K562 (cell line): Measurements from ENCODE around the gene PBXIP1. TPM values are rescaled to one million over a fixed set of nuclear protein-coding genes. Genes with fewer than 3 reads are reported as not detected.

ENCODE experiments used
- ATAC-seq: fragments of 200-7000 bp; cut with Tn5 transposase; 3 replicates; pipeline ENCODE4 v1.9.1; 2020; ENCODE audit warnings: moderate library complexity
- Bru-seq: library from RNA; stranded (reverse); fragments of 400-500 nt; gene quantifications from one replicate; lab custom pipeline; 2021; lab: Mats Ljungman, UMichigan
- BruChase-seq, 2 experiments: library from RNA; stranded (reverse); fragments of 400-500 nt; gene quantifications; one replicate each; lab custom pipeline; 2021; lab: Mats Ljungman, UMichigan
- BruUV-seq: library from RNA; stranded (reverse); fragments of 400-500 nt; replicated peaks from 2 replicates; lab custom pipeline; 2021; lab: Mats Ljungman, UMichigan
- CTCF ChIA-PET: fragments of 300-600 bp; formaldehyde crosslinking; extraction: SDS; loops from one replicate; lab custom pipeline; 2021; ENCODE audit warnings: low intra/inter-chr PET ratio; lab: Yijun Ruan, JAX
- POLR2A ChIA-PET: fragments of 300-600, 350-650 bp; sonication (Branson Sonifier 250); formaldehyde crosslinking; extraction: SDS; loops from one replicate; lab custom pipeline; 2021; ENCODE audit warnings: antibody characterized with exemption, inconsistent platforms; lab: Yijun Ruan, JAX
- DNase-seq, 4 experiments: peaks; one replicate each; pipeline versions ENCODE4 v3.0.0 to v3.0.0-alpha.2; 2011 to 2018; ENCODE audit warnings: low spot score in 3 of 4, mixed read lengths in 3 of 4; ENCODE audit errors: extremely low read depth in 1 of 4
- FAIRE-seq: peaks from 2 replicates; lab custom pipeline; 2011; peaks lifted over from hg19 to GRCh38; lab: Jason Lieb, UNC
- H2AFZ ChIP-seq: 2 replicates; pipeline ENCODE4 v1.6.0; 2011; ENCODE audit warnings: low read depth, low read length, control low read depth, inconsistent platforms
- H3K27ac ChIP-seq: fragments of 200-600 bp; 3 replicates; pipeline ENCODE4 v1.8.0; 2011; ENCODE audit warnings: low read depth, mild to moderate bottlenecking, control low read depth, inconsistent platforms, low read length, moderate library complexity, mixed read lengths; ENCODE audit errors: extremely low read depth
- H3K27me3 ChIP-seq, 2 experiments: fragments of 300-600 bp in 1 of 2; 2 replicates in 1 of 2; 3 replicates in 1 of 2; pipeline versions ENCODE4 v1.6.0 to v1.8.0; 2011; ENCODE audit warnings: inconsistent platforms in 2 of 2, low read length in 2 of 2, mild to moderate bottlenecking in 1 of 2, mixed read lengths in 1 of 2, moderate library complexity in 1 of 2; ENCODE audit not compliant: control insufficient read depth in 2 of 2, insufficient read depth in 2 of 2
- H3K36me3 ChIP-seq: fragments of 300-600 bp; 3 replicates; pipeline ENCODE4 v1.8.0; 2011; ENCODE audit warnings: mild to moderate bottlenecking, low read length, inconsistent platforms; ENCODE audit not compliant: control insufficient read depth, insufficient read depth
- H3K4me1 ChIP-seq, 2 experiments: fragments of 200-600 bp in 1 of 2; replicated peaks in 1 of 2; 2 replicates in 1 of 2; 3 replicates in 1 of 2; pipeline versions ENCODE4 v1.5.1 to v1.8.0; 2011; ENCODE audit warnings: inconsistent platforms in 2 of 2, low read length in 2 of 2, mild to moderate bottlenecking in 1 of 2, mixed read lengths in 1 of 2, moderate library complexity in 1 of 2; ENCODE audit not compliant: control insufficient read depth in 2 of 2, insufficient read depth in 2 of 2
- H3K4me2 ChIP-seq: 2 replicates; pipeline ENCODE4 v1.6.1; 2011; ENCODE audit warnings: low read length, control low read depth, inconsistent platforms, mixed read lengths; ENCODE audit not compliant: insufficient read depth
- H3K4me3 ChIP-seq: fragments of 200-600 bp; sonication (generic), shearing (Covaris generic); 2 replicates; pipeline ENCODE4 v1.5.1; 2016; ENCODE audit warnings: control low read depth, inconsistent platforms
- H3K79me2 ChIP-seq: fragments of 200-600 bp; 3 replicates; pipeline ENCODE4 v1.8.0; 2011; ENCODE audit warnings: low read length, inconsistent platforms; ENCODE audit not compliant: control insufficient read depth, insufficient read depth
- H3K9ac ChIP-seq, 2 experiments: 2 replicates each; pipeline versions ENCODE4 v1.6.0 to v1.6.1; 2011; ENCODE audit warnings: low read depth in 2 of 2, low read length in 2 of 2, control low read depth in 1 of 2, inconsistent platforms in 1 of 2, mild to moderate bottlenecking in 1 of 2, mixed read lengths in 1 of 2; ENCODE audit not compliant: insufficient read depth in 1 of 2
- H3K9me1 ChIP-seq: one replicate; pipeline ENCODE4 v1.6.0; 2011; ENCODE audit warnings: inconsistent platforms, mild to moderate bottlenecking, low read length, moderate library complexity; ENCODE audit not compliant: control insufficient read depth, insufficient read depth
- H3K9me3 ChIP-seq: replicated peaks from 2 replicates; pipeline ENCODE4 v1.5.1; 2011; ENCODE audit warnings: low read depth, low read length, inconsistent platforms; ENCODE audit not compliant: control insufficient read depth, insufficient read depth
- H4K20me1 ChIP-seq: replicated peaks from 2 replicates; pipeline ENCODE4 v1.6.1; 2011; ENCODE audit warnings: low read length, inconsistent platforms, mixed read lengths; ENCODE audit not compliant: control insufficient read depth, insufficient read depth
- BACH1 ChIP-seq: fragments of 200-800 bp; sonication (Bioruptor generic); IDR thresholded peaks from 2 replicates; pipeline ENCODE4 v1.6.1; 2016; ENCODE audit warnings: missing genetic modification characterization, missing compliant biosample characterization
- ELF1 ChIP-seq: fragments of 200-800 bp; sonication (Bioruptor generic); IDR thresholded peaks from 2 replicates; pipeline ENCODE4 v1.6.1; 2016; ENCODE audit warnings: missing genetic modification characterization, missing compliant biosample characterization
- NFYB ChIP-seq: IDR thresholded peaks from 2 replicates; pipeline ENCODE4 v1.6.1; 2011; ENCODE audit warnings: mild to moderate bottlenecking, moderate library complexity; ENCODE audit not compliant: insufficient read length; ENCODE audit errors: extremely low read depth
- NR3C1 ChIP-seq: sonication (generic); formaldehyde crosslinking; IDR thresholded peaks from 2 replicates; pipeline ENCODE4 v1.8.1; 2022; ENCODE audit warnings: missing genetic modification reagents
- PHF21A ChIP-seq: fragments of 450-650 bp; IDR thresholded peaks from 2 replicates; pipeline ENCODE4 v1.6.1; 2017; ENCODE audit warnings: low read depth, borderline replicate concordance
- SP1 ChIP-seq: sonication (generic); formaldehyde crosslinking; IDR thresholded peaks from 2 replicates; pipeline ENCODE4 v1.8.1; 2022; ENCODE audit warnings: mild to moderate bottlenecking, missing genetic modification reagents
- SPI1 ChIP-seq: IDR thresholded peaks from 2 replicates; pipeline ENCODE4 v1.6.1; 2011; ENCODE audit warnings: low read depth, low read length, control low read depth, borderline replicate concordance
- TFAM ChIP-seq: fragments of 250-450 bp; sonication (Bioruptor Pico); conservative IDR thresholded peaks from 2 replicates; pipeline ENCODE4 v1.5.0; 2021; ENCODE audit warnings: mild to moderate bottlenecking, moderate library complexity
- ZBTB2 ChIP-seq: fragments of 450-650 bp; IDR thresholded peaks from 2 replicates; pipeline ENCODE4 v1.6.1; 2016; ENCODE audit warnings: antibody characterized with exemption
- ZNF280A ChIP-seq: fragments of 450-650 bp; IDR thresholded peaks from 2 replicates; pipeline ENCODE4 v1.6.1; 2018; ENCODE audit warnings: mild to moderate bottlenecking, low read depth; ENCODE audit not compliant: partially characterized antibody
- ZNF408 ChIP-seq: fragments of 250-450 bp; sonication (Bioruptor Pico); IDR thresholded peaks from 2 replicates; pipeline ENCODE4 v1.4.0; 2020; ENCODE audit warnings: low read depth, mild to moderate bottlenecking, moderate library complexity
- ZNF696 ChIP-seq: fragments of 250-450 bp; sonication (Bioruptor Pico); conservative IDR thresholded peaks from 2 replicates; pipeline ENCODE4 v1.4.0; 2020; ENCODE audit warnings: mild to moderate bottlenecking, moderate library complexity
- WGBS: fragments of 100-300 bp; shearing (Covaris generic); methylation state at CpG from one replicate; pipeline ENCODE4 v1.1.6; 2016; ENCODE audit warnings: low coverage, mixed read lengths; ENCODE audit not compliant: insufficient coverage; ENCODE audit errors: missing lambda C conversion rate; 5-methylcytosine and 5-hydroxymethylcytosine counted together
- in situ Hi-C: fragments of 300-500 bp; cut with MboI; formaldehyde crosslinking; loops from 4 replicates; pipeline ENCODE4 v1.15.0; 2018; ENCODE audit warnings: inconsistent platforms, mixed read lengths
- intact Hi-C: fragments of 100-400 bp; cut with micrococcal nuclease; formaldehyde crosslinking; loops from 2 replicates; pipeline ENCODE4 v1.14.2; 2022
- long read RNA-seq, 3 experiments: library from polyadenylated mRNA in 2 of 3; library from RNA in 1 of 3; unstranded in 2 of 3; stranded (forward) in 1 of 3; transcript quantifications; one replicate each; pipeline ENCODE4 v2.0.0, GENCODE V29; 2019 to 2022
- polyA minus RNA-seq, 3 experiments: library from RNA; depleted of rRNA, polyadenylated mRNA; stranded (reverse); fragments of >200 nt; gene quantifications; 2 replicates each; pipeline ENCODE4 v1.2.3, GENCODE V29; 2011
- polyA plus RNA-seq, 8 experiments: library from polyadenylated mRNA; depleted of rRNA in 4 of 8; stranded (reverse) in 5 of 8; unstranded in 3 of 8; fragments of >200 nt; fragmentation: Nextera tagmentation in 2 of 8; fragmentation: Illumina TruSeq in 1 of 8; extraction: Ambion mirVana in 2 of 8; extraction: Trizol in 1 of 8; gene quantifications; 2 replicates each; pipeline versions ENCODE4 v1.2.1 to v1.2.3, GENCODE V29; 2011 to 2014; ENCODE audit warnings: inconsistent platforms in 1 of 8, missing spikeins in 1 of 8
- total RNA-seq, 7 experiments: library from RNA; depleted of rRNA in 6 of 7; stranded (reverse); fragments of >200 nt in 6 of 7; fragmentation: Illumina TruSeq in 2 of 7; extraction: Trizol in 2 of 7; gene quantifications; 2 replicates each; pipeline versions ENCODE4 v1.2.1 to v1.2.3, GENCODE V29; 2011 to 2021; ENCODE audit warnings: low replicate concordance in 1 of 7

The PBXIP1 gene
- total RNA-seq (2011; cell fraction: chromatin; rRNA removed; ENCODE audit: low replicate concordance), result 10.0 and 21.8 TPM in 2 replicates
- total RNA-seq (2011; cell fraction: nucleolus; rRNA removed), result 12.2 and 13.8 TPM in 2 replicates
- total RNA-seq (2011; cell fraction: nucleoplasm; rRNA removed), result 14.2 and 19.3 TPM in 2 replicates
- total RNA-seq (2014; rRNA removed) (8.2 and 10.2 TPM in 2 replicates), total RNA-seq (2014; rRNA removed; fragmentation: Illumina TruSeq; extraction: Trizol) (2.7 and 3.0 TPM in 2 replicates), total RNA-seq (2015; rRNA removed; fragmentation: Illumina TruSeq; extraction: Trizol) (4.9 and 5.1 TPM in 2 replicates), total RNA-seq (2021) (6.3 and 8.3 TPM in 2 replicates), polyA plus RNA-seq (2011; rRNA removed) (6.9 and 7.9 TPM in 2 replicates), polyA plus RNA-seq (2014; fragmentation: Illumina TruSeq; extraction: Trizol) (5.8 and 6.8 TPM in 2 replicates), polyA plus RNA-seq (2014; fragmentation: Nextera tagmentation; extraction: Ambion mirVana) (under 1 TPM; 0.13 to 0.22 TPM), polyA plus RNA-seq (2014; rRNA removed) (8.0 TPM in 2 replicates), polyA minus RNA-seq (2011; rRNA and poly(A)+ RNA removed) (3.3 and 4.3 TPM in 2 replicates), Bru-seq, nascent RNA (percentile 57 among the genes with signal in this experiment), BruChase-seq, experiment 1, labeled RNA remaining after a 2-hour chase (percentile 57 among the genes with signal in this experiment), BruChase-seq, experiment 2, labeled RNA remaining after a 6-hour chase (percentile 60 among the genes with signal in this experiment)
- 7.4 and 8.1 TPM in 2 replicates for polyA plus RNA-seq (2011; cell fraction: cytosol; rRNA removed)
- 14.0 and 19.5 TPM in 2 replicates for polyA plus RNA-seq (2011; cell fraction: nucleus; rRNA removed)
- 8.3 and 23.2 TPM in 2 replicates for polyA plus RNA-seq (2012)
- 4.0 and 9.3 TPM in 2 replicates for polyA minus RNA-seq (2011; cell fraction: cytosol; rRNA and poly(A)+ RNA removed)
- 2.8 and 3.6 TPM in 2 replicates for polyA minus RNA-seq (2011; cell fraction: nucleus; rRNA and poly(A)+ RNA removed)
- long read RNA-seq, experiment 1, partial matches to known transcripts, result 7 of 10 reads
- long read RNA-seq, experiment 1, other reads (novel, unspliced or antisense), result 0 of 10 reads
- long read RNA-seq, experiment 2, partial matches to known transcripts, result 4 of 6 reads
- long read RNA-seq, experiment 2, other reads (novel, unspliced or antisense), result 2 of 6 reads
- long read RNA-seq, experiment 3, partial matches to known transcripts, result 0 of 1 reads
- long read RNA-seq, experiment 3, other reads (novel, unspliced or antisense), result 1 of 1 reads

- H3K4me1 ChIP-seq, result peaks cover 31 to 47% of the 10 kb centered on the region in 2 experiments
- peak within 1 kb of the TSS; percentile 62 to 85 for H3K9ac ChIP-seq
- BruUV-seq, result no TSS peak
- CTCF ChIA-PET, result interaction anchor here (0.7 to 2.4 kb wide), 4 partner anchors 39 to 62 kb away, joined by 3 to 11 read pairs (median 4); no protein-coding TSS in a partner anchor
- H4K20me1 ChIP-seq, result no peaks in the 10 kb centered on the region
- H2AFZ ChIP-seq, result peak within 1 kb of the TSS; percentile 91
- peaks cover 20% of the 10 kb centered on the region for H3K79me2 ChIP-seq
- H3K27me3 ChIP-seq, result no peaks in the 10 kb centered on the region
- POLR2A ChIA-PET, result interaction anchor here (0.6 to 4.8 kb wide), 21 partner anchors 9 to 445 kb away, joined by 3 to 20 read pairs (median 3); partner anchors contain the start of genes CKS1B, FLAD1, LENEP and PMVK
- H3K27ac ChIP-seq, result peak within 1 kb of the TSS; percentile 63
- ATAC-seq, result peak; percentile 88
- peaks cover 22% of the 10 kb centered on the region; the same call in 2 of the 3 replicates for H3K36me3 ChIP-seq
- intact Hi-C loops (loop anchor here (2.0 kb wide), 1 partner anchor 39 kb away; no protein-coding TSS in a partner anchor), in situ Hi-C loops (loop anchor here (5.0 kb wide), 1 partner anchor 106 kb away; the partner anchor contains the start of gene EFNA4)
- 2% methylated on average over 18 of the region's 18 CpGs for WGBS
- no peaks in the 10 kb centered on the region for H3K9me3 ChIP-seq
- peak; percentile 99 for FAIRE-seq
- peak within 1 kb of the TSS; percentile 90 for H3K4me2 ChIP-seq
- H3K4me3 ChIP-seq, result peak within 1 kb of the TSS; percentile 50
- DNase-seq, result peak; percentile 85 to 97 (median 89)
- H3K9me1 ChIP-seq, result no peaks in the 10 kb centered on the region
- peak; percentile 50 for TF ChIP-seq NFYB
- no peak for TF ChIP-seq SPI1
- TF ChIP-seq PHF21A, result no peak
- no peak for TF ChIP-seq ZNF696 (CRISPR knock-in tag)
- no peak for TF ChIP-seq NR3C1 (CRISPR knock-in tag)
- TF ChIP-seq ZNF280A, result no peak
- TF ChIP-seq TFAM (CRISPR knock-in tag), result no peak
- no peak for TF ChIP-seq ELF1 (tag)
- no peak for TF ChIP-seq ZBTB2
- TF ChIP-seq SP1, result peak; percentile 56; the same call in 1 of the 2 replicates
- TF ChIP-seq BACH1, result no peak
- no peak for TF ChIP-seq ZNF408
These were observed at the start of gene PBXIP1 for GRCh38 chr1:154955718-154956543. Gene PBXIP1, minus strand, starts transcription at chr1:154956099. Its CDS starts 2,378 bp downstream, at chr1:154953721.
